Neutrophil (primary cell): ENCODE results near the gene CSNK1D.

Source experiments
- H3K27ac ChIP-seq: fragments of 200-600 bp; sonication (generic); 2 replicates; pipeline ENCODE4 v1.5.1; 2016; ENCODE audit warnings: mild to moderate bottlenecking, moderate library complexity
- H3K27me3 ChIP-seq: fragments of 200-600 bp; sonication (generic); 2 replicates; pipeline ENCODE4 v1.6.0; 2016; ENCODE audit warnings: mild to moderate bottlenecking
- H3K36me3 ChIP-seq: fragments of 200-600 bp; sonication (generic); 2 replicates; pipeline ENCODE4 v1.5.1; 2017
- H3K4me1 ChIP-seq, 2 experiments: fragments of 200-600 bp in 1 of 2; sonication (generic) in 1 of 2; 1 replicate in 1 of 2; 2 replicates in 1 of 2; pipeline versions ENCODE4 v1.5.1 to v1.6.1; 2013 to 2016; ENCODE audit warnings: low read depth in 1 of 2, low read length in 1 of 2, mild to moderate bottlenecking in 1 of 2, moderate library complexity in 1 of 2; ENCODE audit not compliant: control insufficient read depth in 1 of 2, insufficient read depth in 1 of 2
- H3K4me3 ChIP-seq, 2 experiments: fragments of 200-600 bp in 1 of 2; sonication (generic) in 1 of 2; 1 replicate in 1 of 2; 2 replicates in 1 of 2; pipeline ENCODE4 v1.5.1; 2013 to 2016; ENCODE audit warnings: low read depth in 1 of 2, low read length in 1 of 2, mild to moderate bottlenecking in 1 of 2, moderate library complexity in 1 of 2
- H3K9me3 ChIP-seq: fragments of 200-600 bp; sonication (generic); 2 replicates; pipeline ENCODE4 v1.5.1; 2016
- CTCF ChIP-seq: fragments of 200-600 bp; sonication (generic); IDR thresholded peaks from 2 replicates; pipeline ENCODE4 v1.5.1; 2016; ENCODE audit warnings: antibody characterized with exemption

CSNK1D gene

GRCh38 chr17:82304826-82305726, 31.6 kb upstream of the CSNK1D start:
- no peaks in the 10 kb centered on the region for H3K9me3 ChIP-seq
- no peaks in the 10 kb centered on the region for H3K36me3 ChIP-seq
- H3K4me1 ChIP-seq = peaks cover 10% of the 10 kb centered on the region in 2 experiments
- no peak overlapping the region for H3K27ac ChIP-seq
- no peak overlapping the region for H3K4me3 ChIP-seq
- peaks cover 77% of the 10 kb centered on the region for H3K27me3 ChIP-seq
- no peak for TF ChIP-seq CTCF

GRCh38 chr17:82303944-82304808, 30.7 kb upstream of the CSNK1D start:
- H3K27me3 ChIP-seq = peaks cover 72% of the 10 kb centered on the region
- no peaks in the 10 kb centered on the region for H3K9me3 ChIP-seq
- H3K27ac ChIP-seq = no peak overlapping the region
- no peak overlapping the region for H3K4me3 ChIP-seq
- peaks cover 16 to 19% of the 10 kb centered on the region in 2 experiments for H3K4me1 ChIP-seq
- no peak for TF ChIP-seq CTCF
- H3K36me3 ChIP-seq = no peaks in the 10 kb centered on the region

GRCh38 chr17:82302991-82303943, 29.8 kb upstream of the CSNK1D start:
- Histone ChIP-seq H3K36me3 (no peaks in the 10 kb centered on the region), H3K27me3 (peaks cover 65% of the 10 kb centered on the region), H3K27ac (no peak overlapping the region), H3K4me1 (peaks cover 25 to 28% of the 10 kb centered on the region in 2 experiments), H3K9me3 (no peaks in the 10 kb centered on the region), H3K4me3 (no peak overlapping the region)
- no peak for TF ChIP-seq CTCF

GRCh38 chr17:82302568-82302963, 29.1 kb upstream of the CSNK1D start:
- no peak overlapping the region for H3K27ac ChIP-seq

More at GRCh38 chr17:82302568-82302963, 29.1 kb upstream of the CSNK1D start:
- Histone ChIP-seq H3K4me3 (no peak overlapping the region), H3K9me3 (no peaks in the 10 kb centered on the region), H3K4me1 (peaks cover 30 to 32% of the 10 kb centered on the region in 2 experiments), H3K36me3 (no peaks in the 10 kb centered on the region), H3K27me3 (peaks cover 65% of the 10 kb centered on the region)
- no peak for TF ChIP-seq CTCF
